Measurements from ENCODE around the gene BGN. TPM values are rescaled to one million over a fixed set of nuclear protein-coding genes. Genes with fewer than 3 reads are reported as not detected.

Gene BGN
- total RNA-seq, 1 experiment from 2014 or later, result 0.37 TPM

- no peaks in the 10 kb centered on the region for H3K4me1 ChIP-seq (ENCODE audit: control insufficient read depth in 1 of 2, insufficient read depth in 2 of 2, low read length in 2 of 2)
- no peak overlapping the region for H3K4me2 ChIP-seq (ENCODE audit: low read length)
- CTCF ChIA-PET, result no interaction called here
- H3K27ac ChIP-seq (ENCODE audit: low read depth, low read length), result no peak overlapping the region
- no peaks in the 10 kb centered on the region for H3K27me3 ChIP-seq (ENCODE audit: insufficient read depth, low read length)
- H3K36me3 ChIP-seq (ENCODE audit: control insufficient read depth in 1 of 2, insufficient read depth in 2 of 2, low read length in 2 of 2), result 0 out of 4 replicates have a peak, but pooled peaks cover 0 to 3% of the 10 kb centered on the region in 2 experiments
- BruUV-seq (replicated peaks), result no TSS peak
- H3K9me3 ChIP-seq (ENCODE audit: control insufficient read depth in 1 of 2, insufficient read depth in 1 of 2, low read depth in 1 of 2, low read length in 2 of 2), result no peaks in the 10 kb centered on the region
- no peaks in the 10 kb centered on the region for H3K79me2 ChIP-seq (ENCODE audit: insufficient read depth, low read length)
- no peak overlapping the region for H3K9ac ChIP-seq (ENCODE audit: low read length)
- TF ChIP-seq TCF7L2 (IDR thresholded peaks at IDR 0.05; ENCODE audit: borderline replicate concordance, extremely low read depth, insufficient read depth, insufficient read length) (no peak), CEBPB (IDR thresholded peaks at IDR 0.05; ENCODE audit: low read depth) (no peak), ZNF274 (IDR thresholded peaks at IDR 0.05; ENCODE audit: low read depth, low read length) (no peak), FOSL1 (IDR thresholded peaks at IDR 0.05; ENCODE audit: low read depth) (no peak), CBX3 (IDR thresholded peaks at IDR 0.05; ENCODE audit: low read depth) (no peak), EZH2phosphoT487 (IDR thresholded peaks at IDR 0.05; ENCODE audit: borderline replicate concordance) (no peak), REST (IDR thresholded peaks at IDR 0.05; ENCODE audit: low read depth) (no peak), ZFX (IDR thresholded peaks at IDR 0.05) (no peak)
- no peak for DNase-seq (ENCODE audit: low read depth, low spot score)
- H3K9me2 ChIP-seq (ENCODE audit: insufficient read depth), result no peaks in the 10 kb centered on the region
- RAD21 ChIA-PET (ENCODE audit: low non-redundant PET in 1 of 2, low total read pairs in 2 of 2, uncharacterized antibody in 2 of 2, unreplicated experiment in 2 of 2), result no interaction called here
- POLR2A ChIA-PET, result no interaction called here
- intact Hi-C loops (cut with micrococcal nuclease), result no loop called here
- no peak overlapping the region for H3K4me3 ChIP-seq (replicated peaks in 1 of 2; ENCODE audit: low read depth in 1 of 2, low read length in 2 of 2)
- no peak overlapping the region for H2AFZ ChIP-seq (ENCODE audit: low read depth, low read length, poor library complexity, severe bottlenecking)
- ATAC-seq, result no peak
- H4K20me1 ChIP-seq (ENCODE audit: insufficient read depth), result no peaks in the 10 kb centered on the region
Observed at GRCh38 chrX:153457136-153457825, 37.5 kb upstream of the BGN start.

All from HCT116 (cell line).